Measurements from ENCODE around the gene PPM1L.

PPM1L gene

GRCh38 chr3:160758929-160759577, 3.0 kb downstream of the PPM1L start:
- Histone ChIP-seq H3K4me3 (no peak overlapping the region), H3K27ac (no peak overlapping the region)
- no peak for TF ChIP-seq CTCF (IDR thresholded peaks at IDR 0.05)
- DNase-seq (ENCODE audit: low spot score): no peak

GRCh38 chr3:160763073-160763472, 7.0 kb downstream of the PPM1L start:
- Histone ChIP-seq H3K4me3 (no peak overlapping the region), H3K27ac (no peak overlapping the region)
- no peak for DNase-seq (ENCODE audit: low spot score)
- TF ChIP-seq CTCF (IDR thresholded peaks at IDR 0.05): no peak

- no peak for TF ChIP-seq CTCF (IDR thresholded peaks at IDR 0.05)
- no peak for DNase-seq (ENCODE audit: low spot score)
- no peak overlapping the region for H3K27ac ChIP-seq
Observed at GRCh38 chr3:160765211-160765610, 9.2 kb downstream of the PPM1L start.

GRCh38 chr3:160768031-160768430, 12.0 kb downstream of the PPM1L start:
- no peak for TF ChIP-seq CTCF (IDR thresholded peaks at IDR 0.05)
- no peak overlapping the region for H3K4me3 ChIP-seq
- DNase-seq (ENCODE audit: low spot score): no peak
- H3K27ac ChIP-seq: no peak overlapping the region

More at GRCh38 chr3:160765211-160765610, 9.2 kb downstream of the PPM1L start:
- no peak overlapping the region for H3K4me3 ChIP-seq

GRCh38 chr3:160768918-160769317, 12.9 kb downstream of the PPM1L start:
- H3K27ac ChIP-seq: no peak overlapping the region
- no peak for TF ChIP-seq CTCF (IDR thresholded peaks at IDR 0.05)
- DNase-seq (ENCODE audit: low spot score): no peak
- no peak overlapping the region for H3K4me3 ChIP-seq

GRCh38 chr3:160771811-160772459, 15.9 kb downstream of the PPM1L start:
- Histone ChIP-seq H3K27ac (no peak overlapping the region), H3K4me3 (no peak overlapping the region)
- no peak for DNase-seq (ENCODE audit: low spot score)
- TF ChIP-seq CTCF (IDR thresholded peaks at IDR 0.05): no peak

GRCh38 chr3:160773722-160774121, 17.7 kb downstream of the PPM1L start:
- no peak for TF ChIP-seq CTCF (IDR thresholded peaks at IDR 0.05)
- Histone ChIP-seq H3K4me3 (no peak overlapping the region), H3K27ac (no peak overlapping the region)
- DNase-seq (ENCODE audit: low spot score): no peak
